Thyroid gland (tissue), 4 donors: ENCODE data around the gene DDX50.
A peak's percentile ranks its signal among the peaks of the same experiment; 100 is the strongest.

Experiments
- CTCF ChIP-seq, 6 experiments: fragments of 200-600 bp in 3 of 6; fragments of 450-650 bp in 3 of 6; sonication (generic) in 3 of 6; IDR thresholded peaks; one replicate each; pipeline ENCODE4 v1.5.1; 2016 to 2019; ENCODE audit warnings: antibody characterized with exemption in 6 of 6, mild to moderate bottlenecking in 2 of 6, inconsistent platforms in 1 of 6, moderate library complexity in 1 of 6
- POLR2A ChIP-seq, 2 donors: fragments of 450-650 bp; IDR thresholded peaks; one replicate each; pipeline ENCODE4 v1.6.1; 2017; ENCODE audit warnings: antibody characterized with exemption in 2 of 2, mild to moderate bottlenecking in 2 of 2, moderate library complexity in 1 of 2

GRCh38 chr10:68901105-68901927, at the start of gene DDX50:
- TF ChIP-seq CTCF (IDR thresholded peaks at IDR 0.05) (peak in 4 of 6 experiments; percentile 7 to 24 (median 16)), POLR2A (IDR thresholded peaks at IDR 0.05) (peak; percentile 68 to 79)
